Activated CD4-positive, CD25-positive, alpha-beta regulatory T cell treated with anti-CD3 and anti-CD28 coated beads, Interleukin-2, amount 50 U/mL, for 72 hours (primary cell): Measurements from ENCODE around the gene UVRAG.

Experiments used
- DNase-seq: peaks from one replicate; pipeline ENCODE4 v3.0.0; 2021

Gene UVRAG

DNA sequence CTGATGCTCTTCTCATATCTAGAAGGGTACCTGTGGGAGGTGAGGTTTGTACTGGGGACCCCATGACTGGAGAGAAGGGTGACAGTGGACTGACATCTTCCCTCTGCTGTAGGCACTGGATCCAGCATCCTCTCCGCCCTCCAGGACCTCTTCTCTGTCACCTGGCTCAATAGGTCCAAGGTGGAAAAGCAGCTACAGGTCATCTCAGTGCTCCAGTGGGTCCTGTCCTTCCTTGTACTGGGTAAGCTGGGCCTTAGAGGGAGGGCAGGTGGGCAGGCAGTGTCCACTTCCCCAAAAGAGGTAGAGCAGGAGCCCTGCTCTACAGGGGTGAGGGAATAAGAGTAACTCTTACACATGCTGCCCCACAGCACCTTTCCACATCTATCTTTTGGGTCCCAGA, 30.5 kb upstream of the UVRAG start:
- no peak for DNase-seq

DNA sequence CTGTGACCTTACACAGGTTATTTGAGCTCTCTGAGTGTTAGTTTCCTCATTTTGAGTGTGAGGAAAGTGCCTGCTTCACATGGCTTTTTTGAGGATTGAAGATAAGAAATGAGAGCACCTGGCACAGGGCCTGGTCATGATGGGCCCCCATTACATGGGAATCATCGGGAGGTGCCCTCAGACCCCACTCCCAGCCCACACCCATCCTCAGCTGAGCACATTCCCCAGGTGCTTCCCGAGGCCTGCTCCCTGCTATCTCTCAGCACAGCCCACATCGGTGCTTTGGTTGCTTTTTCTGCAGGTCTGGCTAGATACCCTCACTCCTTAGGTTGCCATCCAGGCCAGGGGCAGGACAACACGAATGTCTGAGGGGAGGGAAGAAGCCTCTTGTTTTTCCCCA, 29.8 kb upstream of the UVRAG start:
- DNase-seq, result no peak

DNA sequence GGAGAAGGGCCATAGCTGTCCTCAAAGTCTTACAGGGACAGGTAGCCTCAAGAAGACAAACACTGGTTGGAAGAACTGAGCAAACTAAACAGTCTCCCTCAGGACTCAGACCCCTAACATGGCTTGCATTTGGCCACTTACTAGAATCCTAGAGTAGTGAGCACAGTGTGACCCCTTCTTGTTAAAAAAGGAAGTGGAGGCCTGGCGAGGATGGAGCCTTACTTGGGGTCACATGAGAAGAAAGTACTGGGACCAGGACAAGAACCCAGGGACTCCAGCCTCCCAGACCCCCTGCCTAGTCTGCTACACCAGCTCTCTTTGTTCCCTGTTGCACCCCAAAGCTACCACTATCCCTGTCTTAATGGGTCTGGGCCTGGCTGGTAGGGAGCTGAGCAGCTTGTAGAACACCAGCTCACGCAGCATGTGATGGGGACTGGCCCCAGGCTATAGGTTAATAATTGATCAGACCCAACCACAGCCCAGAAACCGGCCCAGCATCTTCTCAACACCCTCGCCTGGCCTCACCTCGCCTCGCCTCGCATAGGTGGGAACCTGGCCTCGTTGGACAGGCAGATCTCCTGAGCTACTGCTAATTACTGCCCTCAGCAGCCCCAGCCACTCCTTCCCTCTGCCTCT, 28.8 kb upstream of the UVRAG start:
- DNase-seq, result no peak

DNA sequence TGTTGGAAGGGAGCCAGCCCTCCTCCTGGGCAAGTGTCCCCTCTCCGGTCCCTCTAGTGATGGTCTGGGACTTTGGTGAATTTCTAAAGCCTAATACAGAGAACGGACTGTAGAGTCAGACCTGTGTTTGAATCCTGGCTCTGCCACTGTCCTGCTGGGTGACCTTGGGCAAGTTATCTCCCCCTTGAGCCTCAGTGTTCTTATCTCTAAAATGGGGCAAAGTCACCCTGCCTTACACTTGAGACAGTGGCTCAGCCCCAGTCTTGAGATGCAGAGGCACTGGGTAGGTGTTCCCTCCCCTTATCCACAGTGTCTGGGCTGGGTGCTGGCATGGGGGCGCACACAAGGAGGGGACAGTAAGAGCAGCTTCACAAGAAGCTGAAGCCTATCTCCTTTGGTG, 25.5 kb upstream of the UVRAG start:
- no peak for DNase-seq

DNA sequence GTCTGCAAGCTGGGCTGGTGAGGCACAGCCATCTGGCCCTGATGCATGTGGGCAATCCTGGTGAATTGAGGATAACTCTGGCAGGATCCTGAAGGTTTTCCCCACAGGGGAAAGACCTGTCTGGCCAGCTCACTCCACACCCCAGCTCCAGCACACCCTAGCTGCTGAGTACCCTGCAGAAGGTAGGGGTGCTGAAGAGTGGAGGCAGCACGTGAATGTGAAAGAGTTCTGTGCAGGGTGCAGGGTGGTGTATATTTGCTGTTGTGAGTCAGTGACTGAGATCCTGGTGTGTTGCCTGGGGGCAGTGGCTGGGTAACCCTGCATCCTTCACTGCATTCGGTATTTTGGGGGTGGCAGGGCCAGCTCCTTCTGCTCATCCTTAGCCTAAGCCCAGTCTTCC, 24.0 kb upstream of the UVRAG start:
- no peak for DNase-seq

DNA sequence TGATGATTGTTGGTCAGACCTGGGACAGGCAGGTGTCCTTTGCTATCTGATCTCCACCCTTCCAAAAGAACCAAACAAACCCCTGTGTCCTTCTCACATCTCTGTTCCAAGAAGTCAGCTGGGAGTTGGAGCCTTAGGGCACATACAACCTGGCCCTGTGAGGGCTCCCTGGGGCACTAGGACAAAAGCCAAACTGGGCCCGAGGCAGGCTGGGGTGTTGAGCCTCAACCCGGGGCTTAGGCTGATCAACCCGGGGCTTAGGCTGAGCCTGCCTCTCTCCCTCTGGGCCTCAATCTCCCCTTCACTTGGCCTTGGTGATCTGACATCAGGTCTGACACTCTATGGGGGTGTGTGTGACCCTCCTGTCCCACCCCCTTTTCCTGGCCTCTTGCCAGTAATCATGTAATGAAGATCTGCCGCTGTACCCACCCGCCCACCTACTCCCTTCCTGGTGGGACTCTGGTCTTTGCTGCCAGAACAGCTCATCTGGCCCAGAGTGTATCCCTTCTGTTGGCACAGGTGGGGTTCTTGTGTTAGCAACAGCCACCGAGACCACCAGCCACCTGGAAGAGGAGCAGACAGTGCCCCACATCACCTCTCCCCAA, 22.8 kb upstream of the UVRAG start:
- DNase-seq, result no peak

DNA sequence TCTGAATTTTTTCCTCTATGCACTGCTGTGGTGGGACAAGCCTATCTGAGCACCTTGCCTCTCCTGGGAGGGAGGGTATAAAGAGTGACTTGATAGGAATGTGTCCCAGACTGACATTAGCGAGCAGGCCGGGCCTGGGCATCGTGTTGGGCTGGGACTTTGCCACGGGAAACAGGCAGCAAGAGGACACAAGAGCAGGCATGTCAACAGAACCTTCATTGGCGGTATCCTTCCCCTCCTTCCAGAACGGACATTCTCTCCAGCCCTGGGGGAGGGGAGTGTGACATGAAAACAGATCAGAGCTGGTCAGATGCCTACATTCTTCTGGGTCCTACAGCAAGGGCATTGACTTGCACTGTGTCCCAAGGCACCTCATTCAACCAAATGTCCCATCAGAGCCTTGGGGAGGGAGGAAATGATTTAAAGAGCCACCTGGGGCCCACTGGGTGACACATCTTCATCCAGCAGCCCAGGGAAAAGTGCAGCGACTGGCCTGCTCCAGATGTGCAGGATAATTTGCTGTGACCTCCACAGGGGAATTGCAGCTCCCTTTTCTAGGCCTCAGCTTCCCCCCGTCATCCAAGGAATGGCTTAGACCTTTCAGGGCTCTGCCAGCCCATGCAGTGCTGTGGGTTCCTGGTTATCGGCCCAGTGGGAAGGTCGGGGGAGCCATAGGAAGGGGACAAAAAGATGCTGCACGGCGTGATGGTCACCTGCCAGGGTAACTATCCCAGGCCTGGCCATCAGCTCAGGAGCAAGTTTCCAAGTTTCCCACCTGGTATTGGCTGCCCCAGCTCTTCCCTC, 21.8 kb upstream of the UVRAG start:
- no peak for DNase-seq

DNA sequence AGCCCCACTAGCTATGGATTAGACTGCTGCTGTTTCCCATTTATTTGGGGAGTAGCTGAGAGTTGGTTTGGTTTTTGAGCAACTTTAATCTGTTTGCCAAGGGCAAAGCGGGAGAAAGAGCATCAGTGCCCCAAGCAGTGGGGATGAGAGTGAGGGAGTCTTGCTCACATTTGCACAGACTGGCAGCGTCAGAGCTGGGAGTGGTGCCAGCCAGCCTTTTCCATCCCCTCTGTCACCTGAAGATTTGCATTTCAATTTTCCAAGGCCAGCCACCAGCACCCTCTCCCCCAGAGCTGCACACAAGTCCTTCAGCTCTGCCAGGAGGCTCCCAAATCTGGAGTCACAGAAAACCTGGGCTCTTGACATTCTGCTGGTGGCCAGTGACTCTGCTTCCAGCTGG, 21.0 kb upstream of the UVRAG start:
- no peak for DNase-seq

DNA sequence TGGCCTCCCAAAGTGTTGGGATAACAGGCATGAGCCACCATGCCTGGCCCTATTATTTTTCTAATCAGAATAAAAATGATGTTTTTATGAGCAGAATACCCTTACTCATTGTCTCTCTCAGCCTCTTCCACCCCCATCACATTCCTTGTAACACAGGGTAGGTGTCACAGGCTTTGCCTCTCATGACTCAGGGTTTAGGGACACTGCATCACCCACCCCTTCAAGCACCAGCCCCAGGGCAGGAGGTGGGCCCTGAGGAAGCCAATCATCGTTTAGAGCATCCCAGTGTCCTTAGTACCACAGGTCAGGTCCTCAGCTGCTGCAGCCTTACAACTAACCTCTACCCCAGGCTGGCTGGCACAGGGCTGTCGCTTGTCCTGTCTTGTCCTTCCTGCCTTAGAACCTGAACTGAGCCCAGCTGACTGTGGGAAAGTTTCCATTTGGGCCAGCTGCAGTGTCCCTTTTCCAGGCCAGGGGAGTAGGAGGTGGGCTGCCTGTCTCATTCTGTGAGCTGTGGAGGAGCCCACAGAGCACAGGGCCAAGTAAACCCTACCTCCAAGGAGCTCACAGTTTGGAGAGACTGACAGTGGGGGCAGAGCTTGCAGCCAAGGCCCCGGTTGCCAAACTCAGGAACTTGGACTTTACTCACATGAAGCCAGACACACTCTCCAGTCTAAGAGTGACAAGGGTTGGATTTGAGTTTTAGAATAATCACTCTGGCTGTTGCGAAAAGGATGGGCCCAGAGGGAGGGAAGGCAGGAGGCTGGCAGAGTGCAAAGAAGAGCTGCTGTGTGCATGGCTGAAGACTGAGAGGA, 19.5 kb upstream of the UVRAG start:
- no peak for DNase-seq

DNA sequence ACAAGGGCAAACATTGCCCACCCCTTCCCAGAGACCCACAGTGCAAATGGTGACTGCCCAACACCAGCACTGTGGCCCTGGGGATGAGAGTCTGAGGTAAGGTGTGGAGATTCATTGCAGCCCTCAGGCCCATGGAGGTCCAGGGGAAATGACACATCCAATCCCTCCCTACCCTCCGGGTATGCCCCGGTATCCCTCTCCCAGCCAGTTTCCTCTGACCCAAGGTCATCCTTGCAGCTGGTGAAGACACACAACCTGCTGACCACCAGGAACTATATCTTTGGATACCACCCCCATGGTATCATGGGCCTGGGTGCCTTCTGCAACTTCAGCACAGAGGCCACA, 18.9 kb upstream of the UVRAG start:
- no peak for DNase-seq

DNA sequence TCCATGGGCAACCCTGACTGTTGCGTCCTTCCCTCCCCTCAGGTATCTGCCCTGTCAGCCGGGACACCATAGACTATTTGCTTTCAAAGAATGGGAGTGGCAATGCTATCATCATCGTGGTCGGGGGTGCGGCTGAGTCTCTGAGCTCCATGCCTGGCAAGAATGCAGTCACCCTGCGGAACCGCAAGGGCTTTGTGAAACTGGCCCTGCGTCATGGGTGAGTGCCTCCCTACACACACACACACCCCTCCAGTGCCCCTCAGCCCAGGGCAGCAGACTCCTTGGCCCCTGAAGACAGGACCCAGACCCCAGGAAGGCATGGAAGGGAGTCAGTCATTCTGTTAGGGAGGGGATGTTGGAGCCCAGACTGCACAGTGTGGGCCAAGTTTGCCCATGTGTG, 17.9 kb upstream of the UVRAG start:
- no peak for DNase-seq

DNA sequence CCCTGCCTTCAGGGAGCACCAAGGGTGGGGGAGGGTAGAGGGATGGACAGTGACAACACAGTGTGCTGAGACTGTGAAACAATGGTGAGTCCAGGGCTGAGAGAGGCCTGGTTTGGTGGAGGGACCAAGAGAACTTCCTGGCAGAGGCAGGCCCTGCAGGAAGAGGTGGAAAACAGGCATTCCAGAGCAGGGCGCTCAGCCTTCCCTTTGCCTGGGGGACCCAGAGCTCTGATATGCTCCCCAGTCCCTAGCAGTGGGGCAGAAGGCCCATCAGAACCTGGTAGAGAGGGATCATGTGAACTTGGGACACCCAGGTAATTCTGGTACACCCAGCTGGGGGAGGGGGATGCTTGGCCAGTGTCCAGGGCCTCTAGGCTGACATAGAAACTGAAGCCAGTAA, 17.2 kb upstream of the UVRAG start:
- no peak for DNase-seq

DNA sequence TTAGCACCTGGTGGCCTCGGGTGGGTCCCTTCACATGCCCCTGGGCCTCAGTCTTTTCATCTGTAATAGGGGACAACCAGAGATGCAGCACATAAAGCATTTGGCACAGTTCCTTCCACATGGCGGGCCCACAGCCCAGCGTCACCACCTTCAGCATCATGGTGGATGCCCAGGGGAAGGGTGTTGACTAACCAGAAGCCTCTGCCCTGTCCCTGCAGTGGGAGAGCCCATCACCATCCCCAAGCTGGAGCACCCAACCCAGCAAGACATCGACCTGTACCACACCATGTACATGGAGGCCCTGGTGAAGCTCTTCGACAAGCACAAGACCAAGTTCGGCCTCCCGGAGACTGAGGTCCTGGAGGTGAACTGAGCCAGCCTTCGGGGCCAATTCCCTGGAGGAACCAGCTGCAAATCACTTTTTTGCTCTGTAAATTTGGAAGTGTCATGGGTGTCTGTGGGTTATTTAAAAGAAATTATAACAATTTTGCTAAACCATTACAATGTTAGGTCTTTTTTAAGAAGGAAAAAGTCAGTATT, 14.8 kb upstream of the UVRAG start:
- no peak for DNase-seq

DNA sequence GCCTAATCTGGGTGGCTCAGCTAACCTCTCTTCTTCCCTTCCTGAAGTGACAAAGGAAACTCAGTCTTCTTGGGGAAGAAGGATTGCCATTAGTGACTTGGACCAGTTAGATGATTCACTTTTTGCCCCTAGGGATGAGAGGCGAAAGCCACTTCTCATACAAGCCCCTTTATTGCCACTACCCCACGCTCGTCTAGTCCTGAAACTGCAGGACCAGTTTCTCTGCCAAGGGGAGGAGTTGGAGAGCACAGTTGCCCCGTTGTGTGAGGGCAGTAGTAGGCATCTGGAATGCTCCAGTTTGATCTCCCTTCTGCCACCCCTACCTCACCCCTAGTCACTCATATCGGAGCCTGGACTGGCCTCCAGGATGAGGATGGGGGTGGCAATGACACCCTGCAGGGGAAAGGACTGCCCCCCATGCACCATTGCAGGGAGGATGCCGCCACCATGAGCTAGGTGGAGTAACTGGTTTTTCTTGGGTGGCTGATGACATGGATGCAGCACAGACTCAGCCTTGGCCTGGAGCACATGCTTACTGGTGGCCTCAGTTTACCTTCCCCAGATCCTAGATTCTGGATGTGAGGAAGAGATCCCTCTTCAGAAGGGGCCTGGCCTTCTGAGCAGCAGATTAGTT, 14.2 kb upstream of the UVRAG start:
- DNase-seq, result no peak

DNA sequence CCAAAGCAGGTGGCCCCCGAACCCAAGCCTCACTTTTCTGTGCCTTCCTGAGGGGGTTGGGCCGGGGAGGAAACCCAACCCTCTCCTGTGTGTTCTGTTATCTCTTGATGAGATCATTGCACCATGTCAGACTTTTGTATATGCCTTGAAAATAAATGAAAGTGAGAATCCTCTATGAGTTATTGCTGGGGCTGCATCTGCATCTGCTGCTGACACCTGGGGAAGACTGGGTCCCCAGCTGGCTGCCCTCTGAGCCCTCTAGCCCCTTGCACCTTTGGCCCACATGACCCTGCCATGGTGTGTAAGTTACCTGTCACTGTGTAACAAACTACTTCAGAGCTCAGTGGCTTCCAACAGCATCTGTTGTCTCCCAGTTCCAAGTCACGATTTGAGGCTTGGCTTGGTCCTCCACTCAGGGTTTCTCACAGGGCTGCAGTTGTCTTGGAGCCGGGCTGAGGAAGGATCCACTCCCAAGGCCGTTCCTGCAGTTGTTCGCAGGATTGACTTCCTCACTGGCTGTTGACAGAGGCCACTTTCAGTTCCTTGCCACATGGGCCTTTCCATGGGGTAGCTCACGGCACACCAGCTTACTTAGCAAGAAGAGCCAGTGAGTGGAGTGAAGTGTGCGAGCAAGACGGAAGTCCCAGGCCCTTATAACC, 13.5 kb upstream of the UVRAG start:
- no peak for DNase-seq

DNA sequence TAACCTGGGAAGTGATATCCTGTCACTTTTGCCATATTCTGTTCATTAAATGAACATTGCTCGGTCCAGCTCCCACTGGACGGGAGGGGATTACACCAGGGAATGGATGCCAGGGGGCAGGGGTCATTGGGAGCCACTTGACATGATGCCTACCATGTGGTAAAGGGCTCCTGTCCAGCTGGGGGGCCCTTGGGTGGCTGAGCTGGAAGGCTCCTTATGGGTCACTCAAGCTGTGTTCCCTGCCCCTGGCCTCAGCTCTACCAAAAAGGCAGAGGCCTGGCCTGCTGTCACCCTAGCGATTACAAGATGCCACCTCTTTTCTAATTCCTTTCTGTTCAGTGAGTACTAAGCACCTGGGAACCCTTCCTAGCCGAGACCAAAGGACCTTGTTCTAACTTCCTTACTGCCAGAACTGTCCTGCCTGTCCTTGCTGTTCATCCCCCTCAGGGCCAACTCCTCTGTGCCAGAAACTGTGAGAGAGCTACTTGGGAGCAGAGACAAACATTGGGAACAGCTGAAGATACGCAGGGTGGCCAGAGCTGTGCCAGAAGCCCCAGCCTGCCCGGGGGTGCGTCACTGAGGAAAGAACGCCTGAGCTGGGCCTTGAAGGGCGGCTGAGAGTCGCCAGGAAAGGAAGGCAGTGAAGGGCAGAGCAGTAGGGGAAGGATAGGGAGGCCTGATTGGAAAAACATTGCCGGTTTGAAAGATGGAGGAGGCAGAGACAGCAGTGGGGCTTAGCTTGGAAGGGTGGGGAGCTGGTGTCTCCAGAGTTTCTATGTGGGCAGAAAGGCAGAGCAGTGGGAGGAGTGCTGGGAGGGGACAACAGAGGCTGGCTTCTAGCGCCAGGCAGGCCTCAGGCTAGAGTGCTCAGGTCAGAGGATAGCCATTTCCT, 12.7 kb upstream of the UVRAG start:
- DNase-seq, result no peak

DNA sequence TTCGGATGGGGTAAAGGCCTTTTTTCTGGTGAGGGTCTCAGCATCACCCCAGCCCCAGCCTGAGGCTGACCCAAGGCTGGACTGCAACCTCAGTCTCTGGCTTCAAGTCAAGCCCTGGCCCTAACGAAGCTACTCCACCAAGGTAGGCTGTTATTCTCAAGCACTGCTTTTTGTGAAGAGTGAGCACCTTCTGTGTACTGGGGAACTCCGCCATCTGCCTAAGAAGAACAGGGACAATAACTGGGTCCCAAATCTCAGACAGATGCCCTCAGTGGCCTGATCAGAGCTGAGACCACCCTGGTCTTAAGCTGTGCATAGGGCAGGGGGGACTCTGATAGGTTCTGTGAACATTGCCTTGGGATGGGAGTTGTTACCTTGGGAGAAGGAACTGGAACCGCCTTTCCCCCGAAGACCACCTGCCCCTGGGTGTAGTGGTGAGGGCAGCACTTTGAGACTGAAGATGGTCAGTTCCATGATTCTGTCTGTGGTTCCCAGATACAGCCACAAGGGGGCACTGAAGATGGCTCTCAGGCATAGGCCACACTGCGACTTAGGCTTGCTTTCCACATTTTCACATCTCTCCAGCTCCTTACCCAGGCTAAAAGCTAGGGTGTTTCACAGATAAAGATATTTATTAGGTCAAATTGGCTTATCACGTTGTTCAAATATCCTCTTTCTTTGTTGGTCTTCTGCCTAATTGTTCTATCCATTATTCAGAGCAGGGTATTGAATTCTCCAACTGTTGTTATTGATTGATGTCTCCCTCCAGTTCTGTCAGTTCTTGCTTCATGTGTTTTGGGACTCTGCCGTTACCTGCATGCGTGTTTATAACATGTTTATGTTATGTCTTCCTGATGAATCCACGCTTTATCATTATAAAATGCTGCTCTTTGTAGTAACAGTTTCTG, 11.8 kb upstream of the UVRAG start:
- peak; percentile 74 for DNase-seq

DNA sequence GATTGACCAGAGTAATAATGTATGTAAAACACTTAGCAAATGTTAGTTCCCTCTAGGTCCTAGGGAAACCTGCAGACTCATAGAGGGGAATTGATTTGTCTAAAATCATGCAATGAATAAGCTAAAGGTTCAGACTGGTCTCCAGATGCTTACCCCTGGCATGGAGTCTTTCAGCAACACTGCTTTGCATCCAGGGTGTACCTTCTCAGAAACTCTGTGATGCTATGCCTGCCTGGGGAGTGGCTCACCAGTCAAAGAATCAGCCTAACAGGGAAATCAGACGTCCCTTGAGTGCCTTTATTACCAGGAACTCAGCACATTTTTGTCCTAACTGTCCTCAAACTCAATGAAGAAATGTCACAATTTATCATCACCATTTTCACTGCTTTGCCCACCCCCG, 5.9 kb upstream of the UVRAG start:
- no peak for DNase-seq

DNA sequence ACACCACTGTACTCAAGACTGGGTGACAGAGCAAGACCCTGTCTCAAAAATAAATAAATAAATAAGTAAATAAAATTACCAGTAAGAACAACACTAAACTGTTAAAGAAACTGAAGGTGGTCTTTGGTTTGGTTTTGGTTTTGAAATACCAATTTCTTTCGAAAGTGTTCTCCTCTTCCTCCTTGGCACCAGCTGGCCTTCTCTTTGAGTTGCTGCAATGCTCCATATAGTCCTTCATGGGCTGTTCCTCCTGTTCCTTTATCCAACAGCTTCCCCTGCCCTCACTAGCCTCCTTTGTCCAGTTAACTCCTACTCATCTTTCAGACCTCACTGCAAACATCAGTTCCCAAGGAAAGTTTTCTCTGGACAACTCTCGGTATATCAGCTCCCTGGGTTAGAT, 5.0 kb upstream of the UVRAG start:
- DNase-seq, result no peak
